GM12865 (cell line): Measurements from ENCODE around the gene SH3GLB2.

Experiments used
- DNase-seq: peaks from one replicate; pipeline ENCODE4 v3.0.0; 2010; ENCODE audit warnings: low read depth
- H3K4me3 ChIP-seq: 2 replicates; pipeline ENCODE4 v1.5.1; 2011; ENCODE audit warnings: mild to moderate bottlenecking, low read depth, low read length, control low read depth
- TF ChIP-seq, protein P1 (sequence below): IDR thresholded peaks from 2 replicates; pipeline ENCODE4 v1.5.1; 2011; ENCODE audit warnings: low read length, control low read depth, low read depth, inconsistent platforms; ENCODE audit not compliant: insufficient read depth; ENCODE audit errors: missing control alignments

SH3GLB2 gene

DNA sequence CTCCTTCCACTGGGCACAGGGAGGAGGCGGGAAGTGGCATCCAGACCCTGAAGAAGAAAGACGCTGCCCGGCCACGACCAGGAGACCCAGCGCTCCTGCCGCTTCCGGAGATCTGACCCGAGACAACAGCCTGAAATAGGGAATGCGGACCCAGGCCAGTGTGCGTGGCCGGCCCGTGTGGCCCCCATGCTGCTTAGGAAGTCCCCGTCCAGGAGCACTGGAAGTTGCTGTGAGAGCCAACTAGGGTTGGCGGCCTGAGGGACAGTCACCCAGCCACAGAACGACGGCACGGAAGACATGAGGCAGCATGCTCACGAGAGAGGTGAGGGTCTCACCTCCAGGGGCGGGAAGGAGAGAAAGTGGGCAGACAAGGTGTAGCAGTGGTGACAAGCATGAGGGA is 17.0 kb downstream of the SH3GLB2 start:
- no peak for DNase-seq
- TF ChIP-seq, protein P1, sequence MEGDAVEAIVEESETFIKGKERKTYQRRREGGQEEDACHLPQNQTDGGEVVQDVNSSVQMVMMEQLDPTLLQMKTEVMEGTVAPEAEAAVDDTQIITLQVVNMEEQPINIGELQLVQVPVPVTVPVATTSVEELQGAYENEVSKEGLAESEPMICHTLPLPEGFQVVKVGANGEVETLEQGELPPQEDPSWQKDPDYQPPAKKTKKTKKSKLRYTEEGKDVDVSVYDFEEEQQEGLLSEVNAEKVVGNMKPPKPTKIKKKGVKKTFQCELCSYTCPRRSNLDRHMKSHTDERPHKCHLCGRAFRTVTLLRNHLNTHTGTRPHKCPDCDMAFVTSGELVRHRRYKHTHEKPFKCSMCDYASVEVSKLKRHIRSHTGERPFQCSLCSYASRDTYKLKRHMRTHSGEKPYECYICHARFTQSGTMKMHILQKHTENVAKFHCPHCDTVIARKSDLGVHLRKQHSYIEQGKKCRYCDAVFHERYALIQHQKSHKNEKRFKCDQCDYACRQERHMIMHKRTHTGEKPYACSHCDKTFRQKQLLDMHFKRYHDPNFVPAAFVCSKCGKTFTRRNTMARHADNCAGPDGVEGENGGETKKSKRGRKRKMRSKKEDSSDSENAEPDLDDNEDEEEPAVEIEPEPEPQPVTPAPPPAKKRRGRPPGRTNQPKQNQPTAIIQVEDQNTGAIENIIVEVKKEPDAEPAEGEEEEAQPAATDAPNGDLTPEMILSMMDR = no peak
- no peak overlapping the region for H3K4me3 ChIP-seq

GRCh38 chr9:129010267-129010975 is 17.7 kb downstream of the SH3GLB2 start:
- TF ChIP-seq, protein P1 = no peak
- H3K4me3 ChIP-seq = no peak overlapping the region
- no peak for DNase-seq

DNA sequence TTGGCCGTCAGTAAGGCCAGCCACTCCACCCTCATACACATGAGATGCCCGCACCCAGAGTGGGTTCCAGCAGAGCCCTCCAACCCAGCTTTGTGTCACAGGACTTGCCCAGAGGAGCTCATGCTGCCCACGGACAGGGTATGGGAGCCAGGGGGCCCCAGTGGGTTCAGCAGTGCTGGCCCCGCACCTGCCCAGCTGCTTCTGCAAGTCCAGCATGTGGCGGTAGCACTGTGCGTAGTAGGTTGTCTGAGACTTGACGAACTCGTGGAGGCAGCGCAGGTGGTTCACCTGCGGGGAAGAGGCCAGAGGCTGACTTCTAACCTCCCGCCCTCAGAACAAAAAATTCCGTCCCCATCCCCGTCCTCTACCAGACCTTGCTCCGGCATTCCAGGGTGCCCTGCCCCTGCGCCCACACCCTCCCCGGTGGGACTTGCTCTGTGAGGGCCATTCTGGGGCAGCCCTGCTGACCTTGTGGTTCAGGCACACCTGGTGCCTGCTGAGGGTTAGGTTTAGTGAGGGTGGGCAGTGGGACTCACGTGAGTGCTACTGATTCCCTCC is 18.5 kb downstream of the SH3GLB2 start:
- TF ChIP-seq, protein P1 = no peak
- no peak for DNase-seq

GRCh38 chr9:129008986-129009583 is 19.0 kb downstream of the SH3GLB2 start:
- TF ChIP-seq, protein P1 = no peak
- DNase-seq = no peak
- H3K4me3 ChIP-seq = no peak overlapping the region

More for the DNA sequence above, 18.5 kb downstream of the SH3GLB2 start:
- H3K4me3 ChIP-seq = no peak overlapping the region

DNA sequence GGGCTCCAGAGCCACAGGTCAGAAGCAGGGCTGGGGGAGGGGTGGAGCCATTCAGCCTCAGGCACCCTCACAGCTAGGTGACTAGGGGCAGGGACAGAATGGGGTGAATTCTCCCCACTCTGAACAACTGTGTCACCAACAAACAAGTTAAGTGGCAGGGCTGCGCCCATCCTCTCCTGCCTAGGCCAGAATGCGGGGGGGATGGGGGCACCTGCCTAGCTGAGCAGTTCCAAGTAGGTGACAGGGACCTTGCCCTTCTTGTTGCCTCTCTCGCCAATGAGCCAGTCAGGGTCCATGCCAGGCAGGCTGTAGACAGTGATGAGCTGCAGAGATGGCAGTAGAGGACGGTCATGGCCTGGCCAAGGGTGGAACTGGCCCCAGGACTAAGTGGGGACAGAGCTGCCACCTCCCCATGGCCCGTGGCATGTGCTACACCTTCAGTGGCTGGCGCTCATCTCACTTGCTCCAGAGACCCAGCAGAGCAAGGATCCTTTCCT is 19.6 kb downstream of the SH3GLB2 start:
- H3K4me3 ChIP-seq = no peak overlapping the region
- TF ChIP-seq, protein P1 = no peak
- no peak for DNase-seq

DNA sequence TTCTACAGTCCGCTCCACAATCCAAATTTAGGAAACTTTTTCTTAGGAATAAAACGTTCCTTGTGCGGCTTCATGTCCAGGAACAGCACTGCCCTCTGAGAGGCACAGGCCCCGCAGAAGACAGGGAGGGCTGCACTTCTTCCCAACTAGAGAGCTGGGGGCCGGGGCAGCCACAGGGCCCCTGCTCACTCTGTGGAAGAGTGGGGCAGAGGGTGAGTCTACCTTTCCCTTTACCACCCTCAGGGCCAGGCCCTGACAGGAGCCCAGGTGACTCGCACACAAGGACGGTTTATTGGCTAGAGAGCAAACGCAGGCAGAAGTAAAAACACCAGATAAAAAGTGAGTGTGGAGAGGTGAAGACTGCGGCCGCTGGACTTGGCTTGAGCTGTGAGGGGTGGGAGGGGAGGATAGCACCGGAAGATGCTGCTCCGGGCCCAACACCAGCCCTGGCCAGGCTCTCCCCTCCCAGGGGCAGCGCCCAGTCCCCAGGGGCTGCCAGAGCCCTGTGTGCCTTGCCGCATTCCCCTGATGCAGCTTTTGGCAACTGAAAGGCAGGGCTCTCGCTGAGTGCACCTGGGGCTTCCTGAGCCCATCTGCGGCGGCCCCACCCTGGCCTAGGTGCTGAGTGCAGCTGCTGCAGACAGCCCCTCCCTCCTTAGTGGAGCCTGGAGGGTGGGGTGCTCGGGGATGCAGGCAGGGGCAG is 20.2 kb downstream of the SH3GLB2 start:
- DNase-seq = no peak
- TF ChIP-seq, protein P1 = no peak

More for the DNA sequence above, 20.2 kb downstream of the SH3GLB2 start:
- H3K4me3 ChIP-seq = no peak overlapping the region
